OCI-LY7 (cell line): ENCODE measurements around the gene RNF207.

ENCODE experiments used
- EZH2phosphoT487 ChIP-seq: fragments of 200-600 bp; sonication (generic); IDR thresholded peaks from 2 replicates; pipeline ENCODE4 v1.6.1; 2018; ENCODE audit warnings: low read depth, borderline replicate concordance, mild to moderate bottlenecking, mixed run types, antibody characterized with exemption, low read length, moderate library complexity, mixed read lengths
- TF ChIP-seq, protein P1 (sequence below): fragments of 200-600 bp; sonication (generic); conservative IDR thresholded peaks from 2 replicates; pipeline ENCODE4 v1.5.1; 2014; ENCODE audit warnings: mild to moderate bottlenecking, antibody characterized with exemption, low read length, moderate library complexity, mixed read lengths

GRCh38 chr1:6266641-6267040 is 60.7 kb downstream of the RNF207 start:
- TF ChIP-seq, protein P1, sequence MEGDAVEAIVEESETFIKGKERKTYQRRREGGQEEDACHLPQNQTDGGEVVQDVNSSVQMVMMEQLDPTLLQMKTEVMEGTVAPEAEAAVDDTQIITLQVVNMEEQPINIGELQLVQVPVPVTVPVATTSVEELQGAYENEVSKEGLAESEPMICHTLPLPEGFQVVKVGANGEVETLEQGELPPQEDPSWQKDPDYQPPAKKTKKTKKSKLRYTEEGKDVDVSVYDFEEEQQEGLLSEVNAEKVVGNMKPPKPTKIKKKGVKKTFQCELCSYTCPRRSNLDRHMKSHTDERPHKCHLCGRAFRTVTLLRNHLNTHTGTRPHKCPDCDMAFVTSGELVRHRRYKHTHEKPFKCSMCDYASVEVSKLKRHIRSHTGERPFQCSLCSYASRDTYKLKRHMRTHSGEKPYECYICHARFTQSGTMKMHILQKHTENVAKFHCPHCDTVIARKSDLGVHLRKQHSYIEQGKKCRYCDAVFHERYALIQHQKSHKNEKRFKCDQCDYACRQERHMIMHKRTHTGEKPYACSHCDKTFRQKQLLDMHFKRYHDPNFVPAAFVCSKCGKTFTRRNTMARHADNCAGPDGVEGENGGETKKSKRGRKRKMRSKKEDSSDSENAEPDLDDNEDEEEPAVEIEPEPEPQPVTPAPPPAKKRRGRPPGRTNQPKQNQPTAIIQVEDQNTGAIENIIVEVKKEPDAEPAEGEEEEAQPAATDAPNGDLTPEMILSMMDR, result no peak
- TF ChIP-seq EZH2phosphoT487, result no peak
